ENCODE data around the gene NID1.

DNA sequence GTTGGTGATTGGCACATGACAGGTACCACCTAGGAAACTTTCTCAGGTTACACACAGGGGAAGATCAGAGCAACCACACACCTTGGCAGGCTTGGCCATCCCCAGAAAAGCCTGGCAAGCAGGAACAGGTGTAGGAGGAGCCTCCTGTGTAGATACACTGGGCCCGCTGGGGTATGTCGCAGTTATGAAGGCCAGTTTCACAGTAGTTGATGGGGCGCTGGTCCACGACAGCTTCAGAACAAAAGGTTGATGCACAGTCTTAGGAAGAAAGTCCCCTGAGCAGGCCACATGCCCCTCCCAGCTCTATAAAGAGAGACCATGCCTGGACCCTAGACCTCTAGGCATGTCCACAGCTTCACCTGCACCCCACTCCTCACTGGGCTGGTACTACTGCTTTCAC is 51.6 kb downstream of the NID1 start:
- TF ChIP-seq MYC (IDR thresholded peaks at IDR 0.05; ENCODE audit: low read depth, low read length) (no peak), POLR2A (IDR thresholded peaks at IDR 0.05; ENCODE audit: low read depth, low read length) (no peak), POLR2AphosphoS5 (IDR thresholded peaks at IDR 0.05; ENCODE audit: insufficient read depth, low read depth, low read length) (no peak), EZH2 (IDR thresholded peaks at IDR 0.05; ENCODE audit: borderline replicate concordance, low read depth, low read length, severe bottlenecking) (no peak), JUN (IDR thresholded peaks at IDR 0.05; ENCODE audit: borderline replicate concordance, insufficient read depth, insufficient read length, low read depth) (no peak)
- TF ChIP-seq, protein P1, sequence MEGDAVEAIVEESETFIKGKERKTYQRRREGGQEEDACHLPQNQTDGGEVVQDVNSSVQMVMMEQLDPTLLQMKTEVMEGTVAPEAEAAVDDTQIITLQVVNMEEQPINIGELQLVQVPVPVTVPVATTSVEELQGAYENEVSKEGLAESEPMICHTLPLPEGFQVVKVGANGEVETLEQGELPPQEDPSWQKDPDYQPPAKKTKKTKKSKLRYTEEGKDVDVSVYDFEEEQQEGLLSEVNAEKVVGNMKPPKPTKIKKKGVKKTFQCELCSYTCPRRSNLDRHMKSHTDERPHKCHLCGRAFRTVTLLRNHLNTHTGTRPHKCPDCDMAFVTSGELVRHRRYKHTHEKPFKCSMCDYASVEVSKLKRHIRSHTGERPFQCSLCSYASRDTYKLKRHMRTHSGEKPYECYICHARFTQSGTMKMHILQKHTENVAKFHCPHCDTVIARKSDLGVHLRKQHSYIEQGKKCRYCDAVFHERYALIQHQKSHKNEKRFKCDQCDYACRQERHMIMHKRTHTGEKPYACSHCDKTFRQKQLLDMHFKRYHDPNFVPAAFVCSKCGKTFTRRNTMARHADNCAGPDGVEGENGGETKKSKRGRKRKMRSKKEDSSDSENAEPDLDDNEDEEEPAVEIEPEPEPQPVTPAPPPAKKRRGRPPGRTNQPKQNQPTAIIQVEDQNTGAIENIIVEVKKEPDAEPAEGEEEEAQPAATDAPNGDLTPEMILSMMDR (IDR thresholded peaks at IDR 0.05; ENCODE audit: extremely low read depth in 1 of 2, insufficient read depth in 1 of 2, low read depth in 1 of 2, low read length in 2 of 2): no peak

All from endothelial cell of umbilical vein (primary cell).